SK-N-SH treated with all-trans-retinoic acid at 6 μM for 48 hours (cell line): ENCODE results near the gene ACAD10.

Experiments used
- ARNTL ChIP-seq: fragments of 450-650 bp; formaldehyde crosslinking; IDR thresholded peaks from 2 replicates; pipeline ENCODE4 v1.5.0; 2020; ENCODE audit warnings: low read depth, mild to moderate bottlenecking, moderate library complexity, borderline replicate concordance
- BACH2 ChIP-seq: fragments of 250-450 bp; sonication (Bioruptor Pico); IDR thresholded peaks from 2 replicates; pipeline ENCODE4 v1.9.0; 2021; ENCODE audit warnings: mild to moderate bottlenecking, borderline replicate concordance
- CSDC2 ChIP-seq: fragments of 250-450 bp; sonication (Bioruptor Pico); IDR thresholded peaks from 2 replicates; pipeline ENCODE4 v1.5.0; 2020; ENCODE audit warnings: mild to moderate bottlenecking, moderate library complexity
- ISL1 ChIP-seq: fragments of 250-450 bp; sonication (Bioruptor Pico); IDR thresholded peaks from 2 replicates; pipeline ENCODE4 v2.1.2; 2022; ENCODE audit warnings: mild to moderate bottlenecking, moderate library complexity
- OSR1 ChIP-seq: fragments of 250-450 bp; sonication (Bioruptor Pico); IDR thresholded peaks from 2 replicates; pipeline ENCODE4 v1.8.0; 2022; ENCODE audit warnings: moderate library complexity, mild to moderate bottlenecking, inconsistent platforms
- PPARA ChIP-seq: fragments of 250-450 bp; sonication (Bioruptor Pico); IDR thresholded peaks from 2 replicates; pipeline ENCODE4 v1.5.0; 2020; ENCODE audit warnings: mild to moderate bottlenecking, borderline replicate concordance
- RARB ChIP-seq: fragments of 250-450 bp; sonication (Bioruptor Pico); IDR thresholded peaks from 2 replicates; pipeline ENCODE4 v1.8.0; 2021; ENCODE audit warnings: mild to moderate bottlenecking, moderate library complexity
- ZFP3 ChIP-seq: fragments of 250-450 bp; sonication (Bioruptor Pico); IDR thresholded peaks from 2 replicates; pipeline ENCODE4 v1.5.0; 2020; ENCODE audit warnings: mild to moderate bottlenecking, moderate library complexity
- ZFP30 ChIP-seq: fragments of 450-650 bp; formaldehyde crosslinking; IDR thresholded peaks from 2 replicates; pipeline ENCODE4 v1.5.0; 2022; ENCODE audit warnings: mild to moderate bottlenecking, moderate library complexity
- ZNF565 ChIP-seq: fragments of 450-650 bp; formaldehyde crosslinking; conservative IDR thresholded peaks from 2 replicates; pipeline ENCODE4 v1.5.0; 2020; ENCODE audit warnings: low read depth, mild to moderate bottlenecking, moderate library complexity
- TF ChIP-seq, protein P1 (sequence below): fragments of 250-450 bp; sonication (Bioruptor Pico); IDR thresholded peaks from 2 replicates; pipeline ENCODE4 v1.8.0; 2021; ENCODE audit warnings: low read depth, mild to moderate bottlenecking, moderate library complexity, borderline replicate concordance
- TF ChIP-seq, protein P2 (sequence below): fragments of 250-450 bp; sonication (Bioruptor Pico); IDR thresholded peaks from 2 replicates; pipeline ENCODE4 v1.5.1; 2021; ENCODE audit warnings: mild to moderate bottlenecking, moderate library complexity

DNA sequence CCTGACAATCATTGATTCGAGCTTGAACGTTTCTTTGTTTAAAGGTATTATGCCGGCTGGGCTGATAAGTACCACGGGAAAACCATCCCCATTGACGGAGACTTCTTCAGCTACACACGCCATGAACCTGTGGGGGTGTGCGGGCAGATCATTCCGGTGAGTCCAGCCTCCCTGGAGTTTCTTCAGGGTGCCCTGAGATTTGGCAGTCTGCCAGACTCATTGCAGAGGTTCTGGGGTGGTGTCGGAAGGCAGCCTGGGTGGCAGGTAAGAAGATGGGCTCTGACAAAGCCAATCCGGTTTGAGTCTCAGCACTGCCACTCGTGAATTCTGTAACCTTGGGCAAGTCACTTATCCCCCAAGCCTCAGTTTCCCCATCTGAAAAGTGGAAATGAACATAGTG lies 103.9 kb downstream of the ACAD10 start:
- TF ChIP-seq BACH2 (CRISPR knock-in tag): no peak
- no peak for TF ChIP-seq OSR1 (CRISPR knock-in tag)
- TF ChIP-seq ZNF565: no peak
- no peak for TF ChIP-seq ZFP3 (CRISPR knock-in tag)
- TF ChIP-seq, protein P1, sequence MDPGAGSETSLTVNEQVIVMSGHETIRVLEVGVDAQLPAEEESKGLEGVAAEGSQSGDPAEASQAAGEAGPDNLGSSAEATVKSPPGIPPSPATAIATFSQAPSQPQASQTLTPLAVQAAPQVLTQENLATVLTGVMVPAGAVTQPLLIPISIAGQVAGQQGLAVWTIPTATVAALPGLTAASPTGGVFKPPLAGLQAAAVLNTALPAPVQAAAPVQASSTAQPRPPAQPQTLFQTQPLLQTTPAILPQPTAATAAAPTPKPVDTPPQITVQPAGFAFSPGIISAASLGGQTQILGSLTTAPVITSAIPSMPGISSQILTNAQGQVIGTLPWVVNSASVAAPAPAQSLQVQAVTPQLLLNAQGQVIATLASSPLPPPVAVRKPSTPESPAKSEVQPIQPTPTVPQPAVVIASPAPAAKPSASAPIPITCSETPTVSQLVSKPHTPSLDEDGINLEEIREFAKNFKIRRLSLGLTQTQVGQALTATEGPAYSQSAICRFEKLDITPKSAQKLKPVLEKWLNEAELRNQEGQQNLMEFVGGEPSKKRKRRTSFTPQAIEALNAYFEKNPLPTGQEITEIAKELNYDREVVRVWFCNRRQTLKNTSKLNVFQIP (CRISPR knock-in tag): no peak
- TF ChIP-seq RARB (CRISPR knock-in tag): no peak
- TF ChIP-seq ARNTL (CRISPR knock-in tag): no peak
- no peak for TF ChIP-seq ISL1 (CRISPR knock-in tag)
- no peak for TF ChIP-seq ZFP30 (CRISPR knock-in tag)
- no peak for TF ChIP-seq PPARA (CRISPR knock-in tag)
- TF ChIP-seq, protein P2, sequence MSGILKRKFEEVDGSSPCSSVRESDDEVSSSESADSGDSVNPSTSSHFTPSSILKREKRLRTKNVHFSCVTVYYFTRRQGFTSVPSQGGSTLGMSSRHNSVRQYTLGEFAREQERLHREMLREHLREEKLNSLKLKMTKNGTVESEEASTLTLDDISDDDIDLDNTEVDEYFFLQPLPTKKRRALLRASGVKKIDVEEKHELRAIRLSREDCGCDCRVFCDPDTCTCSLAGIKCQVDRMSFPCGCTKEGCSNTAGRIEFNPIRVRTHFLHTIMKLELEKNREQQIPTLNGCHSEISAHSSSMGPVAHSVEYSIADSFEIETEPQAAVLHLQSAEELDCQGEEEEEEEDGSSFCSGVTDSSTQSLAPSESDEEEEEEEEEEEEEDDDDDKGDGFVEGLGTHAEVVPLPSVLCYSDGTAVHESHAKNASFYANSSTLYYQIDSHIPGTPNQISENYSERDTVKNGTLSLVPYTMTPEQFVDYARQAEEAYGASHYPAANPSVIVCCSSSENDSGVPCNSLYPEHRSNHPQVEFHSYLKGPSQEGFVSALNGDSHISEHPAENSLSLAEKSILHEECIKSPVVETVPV (CRISPR knock-in tag): no peak
- no peak for TF ChIP-seq CSDC2 (CRISPR knock-in tag)
